Measurements from ENCODE around the gene PXK.

DNA sequence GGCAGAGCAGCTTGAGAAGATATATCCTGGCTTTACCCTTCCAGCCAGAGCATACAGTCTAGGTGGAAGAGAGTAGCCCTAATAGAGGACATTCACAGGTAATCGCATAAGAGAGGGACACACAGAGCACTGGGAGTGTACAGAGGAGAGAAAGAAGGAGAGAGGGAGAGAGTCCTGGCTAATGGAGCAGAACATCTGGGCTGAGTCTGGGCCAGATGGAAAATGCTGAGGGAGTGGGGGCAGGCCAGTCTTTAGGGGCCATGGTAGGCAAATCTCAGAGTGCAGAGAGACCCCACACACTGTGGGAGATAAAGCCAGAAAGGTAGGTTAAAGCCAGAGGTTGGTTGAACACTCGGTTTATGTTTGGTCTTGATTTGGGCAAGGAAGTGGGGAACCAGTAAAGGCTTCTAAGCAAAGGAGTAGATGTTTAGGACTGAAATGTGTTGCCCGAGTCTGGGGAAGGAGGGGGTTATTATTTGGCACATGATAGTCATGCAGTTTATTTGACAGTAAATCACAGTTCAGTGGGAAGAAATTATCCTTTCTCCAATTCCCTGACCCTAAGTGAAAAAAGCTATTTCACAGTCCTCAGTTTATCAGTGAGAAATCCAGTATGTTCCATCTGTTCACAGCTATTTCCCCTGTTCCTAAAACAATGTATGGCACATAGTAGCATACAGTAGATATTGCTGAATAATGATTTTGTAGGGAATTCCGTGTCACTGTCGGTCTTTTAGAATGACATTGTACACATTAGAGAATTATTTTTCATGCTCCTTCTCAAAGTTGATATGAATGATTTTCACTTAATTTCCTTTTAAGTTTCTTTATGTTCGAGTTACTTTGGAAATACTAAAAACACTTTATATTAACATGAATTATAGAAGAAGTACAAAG lies 55.2 kb downstream of the PXK start:
- TF ChIP-seq CTCF (IDR thresholded peaks at IDR 0.05) (no peak), POLR2A (IDR thresholded peaks at IDR 0.05) (no peak)

Measured in tibial nerve (tissue), 3 donors.